GM18505 (cell line): ENCODE results near the gene LRRC72.
"Not testable (repeated sequence)": the region's sequence is repeated elsewhere in the genome, so short reads cannot be mapped to it uniquely, and the experiment has no call there.

Experiments used
- ATAC-seq: cut with Tn5 transposase; IDR thresholded peaks from one replicate; pipeline ENCODE4 v1.9.1; 2021; ENCODE audit not compliant: unreplicated experiment
- POLR2A ChIP-seq: IDR thresholded peaks from 4 replicates; pipeline ENCODE4 v1.6.1; 2011; ENCODE audit warnings: borderline replicate concordance; ENCODE audit not compliant: insufficient read depth, insufficient read length; ENCODE audit errors: extremely low read depth

Gene LRRC72

DNA sequence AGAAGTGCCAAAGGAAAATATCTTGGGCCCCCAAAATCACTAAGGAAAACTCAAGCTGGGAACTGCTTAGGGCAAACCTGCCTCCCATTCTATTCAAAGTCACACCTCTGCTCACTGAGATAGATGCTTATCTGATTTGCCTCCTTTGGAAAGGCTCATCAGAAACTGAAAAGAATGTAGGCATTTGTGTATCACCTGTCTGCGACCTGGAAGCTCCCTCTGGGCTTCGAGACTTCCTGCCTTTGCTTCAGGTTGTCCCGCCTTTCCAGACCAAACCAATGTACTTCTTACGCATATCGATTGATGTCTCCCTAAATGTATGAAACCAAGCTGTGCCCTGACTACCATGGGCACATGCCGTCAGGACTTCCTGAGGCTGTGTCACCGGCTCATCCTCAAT is 14.5 kb upstream of the LRRC72 start:
- TF ChIP-seq POLR2A, result no peak
- no peak for ATAC-seq

DNA sequence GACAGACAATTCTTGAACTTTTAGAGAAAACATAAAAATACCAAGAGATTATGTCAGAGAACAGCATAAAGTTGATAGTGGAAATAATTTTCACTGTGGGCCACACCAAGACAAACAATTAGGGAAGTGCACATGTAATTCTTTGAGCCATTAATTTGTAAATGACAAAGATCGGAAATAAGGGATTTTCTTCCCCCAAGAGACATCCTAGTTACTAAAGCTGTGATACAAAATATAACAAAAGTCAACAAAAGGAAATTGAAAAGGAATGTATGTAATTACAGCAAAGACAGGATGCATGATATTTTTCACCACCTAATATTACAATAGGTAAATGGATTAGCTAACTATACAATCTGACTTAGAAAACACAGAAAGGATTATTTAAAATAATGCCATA is 12.4 kb upstream of the LRRC72 start:
- TF ChIP-seq POLR2A, result no peak
- ATAC-seq, result no peak

DNA sequence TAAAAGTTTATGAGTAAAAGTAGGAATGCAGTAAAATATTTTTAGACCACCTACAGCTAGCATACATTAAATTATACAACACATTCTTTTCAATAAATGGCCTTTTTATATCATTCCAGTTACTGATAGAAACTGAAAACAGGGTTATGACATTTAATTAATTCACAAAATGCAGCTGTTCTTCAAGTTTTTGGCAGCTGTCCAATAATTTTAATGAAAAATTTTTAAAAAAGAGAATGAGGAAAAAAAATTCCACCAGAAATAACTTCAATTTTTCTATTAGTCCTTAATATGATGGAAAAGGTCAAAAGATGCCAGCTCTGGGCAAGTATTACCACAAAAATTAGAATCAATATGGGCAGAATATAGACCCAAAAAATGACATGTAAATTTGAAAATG is 11.9 kb upstream of the LRRC72 start:
- ATAC-seq, result no peak
- no peak for TF ChIP-seq POLR2A

DNA sequence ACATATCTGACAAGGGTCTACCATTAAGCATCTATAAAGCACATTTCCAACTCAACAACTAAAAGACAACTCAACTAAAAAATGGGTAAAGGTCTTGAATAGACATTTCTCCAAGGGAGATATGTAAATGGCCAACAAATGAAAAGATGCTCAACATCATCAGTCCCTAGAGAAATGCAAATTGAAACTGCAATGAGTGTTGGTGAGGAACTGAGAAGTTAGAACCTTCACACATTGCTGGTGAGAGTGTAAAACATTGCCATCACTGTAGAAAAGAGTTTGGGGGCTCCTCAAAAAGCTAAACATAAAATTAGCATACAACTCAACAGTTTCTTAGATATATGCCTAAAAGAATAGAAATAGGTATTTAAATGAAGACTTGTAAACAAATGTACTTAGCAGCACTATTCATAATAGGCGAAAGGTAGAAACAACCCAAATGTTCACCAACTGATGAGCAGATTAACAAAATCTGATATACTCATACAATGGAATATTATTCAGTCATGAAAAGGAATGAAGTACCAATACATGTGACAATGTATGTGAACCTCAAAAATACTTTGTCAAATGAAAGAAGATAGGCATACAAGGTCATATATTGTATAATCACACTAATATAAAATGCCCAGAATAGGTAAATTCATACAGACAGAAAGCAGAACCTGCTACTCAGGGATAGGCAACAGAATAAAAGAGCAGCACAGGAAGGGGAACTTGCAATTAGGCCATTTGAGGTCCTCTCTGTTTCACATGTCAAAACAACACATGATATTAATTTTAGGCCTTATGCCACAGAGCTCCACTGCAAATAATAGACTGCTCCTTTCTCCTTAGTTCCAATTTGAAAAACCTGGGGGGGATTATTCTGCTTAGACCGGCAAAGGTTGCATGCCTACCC is 10.6 kb upstream of the LRRC72 start:
- no peak for TF ChIP-seq POLR2A
- no peak for ATAC-seq

DNA sequence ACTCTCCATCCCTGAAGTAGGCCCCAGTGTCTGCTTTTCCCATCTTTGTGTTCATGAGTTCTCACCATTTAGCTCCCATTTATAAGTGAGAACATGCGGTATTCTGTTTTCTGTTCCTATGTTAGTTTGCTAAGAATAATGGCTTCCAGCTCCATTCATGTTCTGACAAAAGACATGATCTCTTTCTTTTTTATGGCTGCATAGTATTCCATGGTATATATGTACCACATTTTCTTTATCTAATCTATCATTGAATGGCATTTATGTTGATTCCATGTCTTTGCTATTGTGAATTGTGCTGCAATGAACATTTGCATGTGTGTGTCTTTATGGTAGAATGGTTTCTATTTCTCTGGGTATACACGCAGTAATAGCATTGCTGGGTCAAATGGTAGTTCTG is 6.6 kb upstream of the LRRC72 start:
- not testable (repeated sequence) for ATAC-seq

DNA sequence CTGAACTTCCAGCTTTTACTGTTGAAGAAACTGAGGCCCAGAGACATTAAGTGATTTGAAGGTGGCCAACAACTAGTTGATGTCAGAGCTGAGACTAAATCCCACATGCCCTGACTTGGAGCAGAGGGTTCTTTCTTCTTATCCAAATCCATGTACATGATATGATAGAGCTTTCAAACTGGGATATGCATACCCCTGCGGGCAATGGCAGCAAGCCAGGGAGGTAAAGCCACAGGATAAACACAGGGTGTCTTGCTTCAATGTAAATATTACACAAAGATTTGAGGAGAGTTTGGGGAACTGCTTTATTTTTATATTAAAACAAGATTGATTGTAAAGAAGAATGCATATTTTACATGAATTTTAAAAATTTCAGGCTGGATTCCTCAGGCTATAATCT is 2.3 kb upstream of the LRRC72 start:
- no peak for TF ChIP-seq POLR2A

DNA sequence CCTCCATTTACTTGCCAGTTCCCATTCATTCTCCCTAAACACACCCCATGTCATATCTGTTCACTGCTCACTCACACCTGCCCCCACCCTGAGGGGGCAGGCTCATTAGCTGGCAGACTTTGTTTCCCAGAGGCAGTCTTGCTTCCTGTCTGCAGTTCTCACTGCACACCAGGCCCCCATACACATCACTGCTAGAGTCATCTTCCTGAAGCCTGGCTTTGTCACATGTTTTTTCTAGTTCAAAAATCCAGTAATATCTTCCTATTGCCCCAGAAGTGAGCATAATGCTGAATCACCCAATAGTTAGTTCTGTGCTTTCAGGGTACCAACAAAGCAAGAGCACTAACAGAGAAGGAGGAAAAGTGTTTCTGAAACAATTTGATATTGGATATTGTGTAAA is 1.9 kb downstream of the LRRC72 start:
- ATAC-seq, result no peak
- no peak for TF ChIP-seq POLR2A

More for the DNA sequence above, 2.3 kb upstream of the LRRC72 start:
- no peak for ATAC-seq

DNA sequence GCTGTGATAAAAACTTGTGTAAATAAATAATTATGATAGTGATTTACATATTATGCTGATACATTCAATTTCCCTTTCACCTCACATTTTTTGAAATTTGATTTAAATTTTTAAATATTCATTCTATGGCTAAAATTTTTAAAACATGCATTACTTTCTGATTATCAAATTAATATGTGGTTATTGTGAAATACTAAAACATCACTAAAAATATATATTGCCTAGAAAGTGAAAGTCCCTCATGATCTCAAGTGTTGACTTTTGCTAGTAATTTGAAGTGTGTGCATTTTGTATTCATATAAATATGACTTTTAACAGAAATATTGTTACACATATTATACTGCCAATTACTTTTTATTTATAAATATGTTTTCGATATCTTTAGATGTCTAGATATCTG is 3.1 kb downstream of the LRRC72 start:
- no peak for ATAC-seq

DNA sequence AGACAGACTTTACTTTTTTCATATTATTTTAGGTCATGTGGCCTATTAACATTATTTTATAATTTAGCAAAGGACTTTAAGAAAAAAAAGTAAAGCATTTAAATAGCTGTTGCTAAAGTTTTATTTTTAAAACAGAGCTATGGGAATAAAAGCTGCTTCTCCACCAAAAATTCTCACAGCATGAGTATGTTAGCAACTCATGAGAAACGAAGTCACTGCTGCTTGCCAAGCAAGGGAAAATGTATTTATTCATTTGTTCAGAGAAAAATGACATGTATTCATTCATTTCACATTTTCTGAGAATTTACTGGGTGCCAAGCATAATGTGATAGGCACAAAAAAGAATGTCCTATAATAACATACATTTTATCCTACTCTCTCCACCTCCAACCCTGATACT is 5.1 kb downstream of the LRRC72 start:
- ATAC-seq, result no peak
- no peak for TF ChIP-seq POLR2A

More for the DNA sequence above, 3.1 kb downstream of the LRRC72 start:
- no peak for TF ChIP-seq POLR2A

DNA sequence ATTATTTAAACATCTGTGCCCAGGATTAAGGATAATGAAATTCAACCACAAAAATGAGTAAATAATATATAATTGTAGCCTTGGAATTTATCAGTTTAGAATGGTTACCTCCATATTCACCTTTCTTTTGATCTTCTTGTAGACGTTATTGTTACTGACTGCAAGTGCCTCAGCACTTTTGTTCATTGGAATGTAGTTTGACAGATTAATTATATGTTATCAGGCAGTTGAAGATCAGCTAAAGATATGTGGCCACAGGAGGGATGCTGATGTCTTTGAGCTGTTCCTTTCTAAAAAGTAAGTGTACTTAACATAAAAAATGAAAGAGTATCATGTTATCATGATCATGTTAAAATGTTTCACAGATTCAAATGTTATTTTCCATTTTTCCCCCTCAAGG is 5.6 kb downstream of the LRRC72 start:
- no peak for TF ChIP-seq POLR2A
- no peak for ATAC-seq

DNA sequence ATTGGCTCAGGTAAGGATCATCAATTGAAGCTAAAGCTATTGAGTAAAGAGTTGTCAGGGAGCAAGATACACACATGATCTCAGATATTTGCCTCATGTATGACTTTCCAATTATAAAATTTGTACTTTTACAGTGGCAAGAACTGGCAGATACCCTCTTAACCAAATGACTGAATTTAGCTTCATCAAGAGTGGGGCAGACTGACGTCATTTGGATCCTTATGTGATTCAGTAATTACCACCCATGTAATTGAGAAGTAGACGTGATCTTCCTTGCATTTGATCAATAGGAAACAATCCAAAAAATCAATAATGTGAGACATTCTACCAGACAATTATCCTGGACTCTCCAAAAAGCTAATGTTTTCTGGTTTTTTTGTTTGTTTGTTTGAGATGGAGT is 8.9 kb downstream of the LRRC72 start:
- no peak for TF ChIP-seq POLR2A
- no peak for ATAC-seq

DNA sequence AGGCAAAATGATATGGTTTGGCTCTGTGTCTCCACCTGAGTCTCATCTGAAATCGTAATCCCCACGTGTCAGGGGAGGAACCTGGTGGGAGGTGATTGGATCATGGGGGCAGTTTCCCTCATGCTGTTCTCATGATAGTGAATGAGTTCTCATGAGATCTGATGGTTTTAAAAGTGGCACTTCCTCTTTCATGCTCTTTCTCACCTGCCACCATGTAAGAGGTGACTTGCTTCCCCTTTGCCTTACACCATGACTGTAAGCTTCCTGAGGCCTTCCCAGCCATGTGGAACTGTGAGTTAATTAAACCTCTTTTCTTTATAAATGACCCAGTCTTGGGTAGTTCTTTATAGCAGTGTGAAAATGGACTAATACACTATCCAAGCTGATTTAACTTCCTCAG is 13.9 kb downstream of the LRRC72 start:
- not testable (repeated sequence) for ATAC-seq

DNA sequence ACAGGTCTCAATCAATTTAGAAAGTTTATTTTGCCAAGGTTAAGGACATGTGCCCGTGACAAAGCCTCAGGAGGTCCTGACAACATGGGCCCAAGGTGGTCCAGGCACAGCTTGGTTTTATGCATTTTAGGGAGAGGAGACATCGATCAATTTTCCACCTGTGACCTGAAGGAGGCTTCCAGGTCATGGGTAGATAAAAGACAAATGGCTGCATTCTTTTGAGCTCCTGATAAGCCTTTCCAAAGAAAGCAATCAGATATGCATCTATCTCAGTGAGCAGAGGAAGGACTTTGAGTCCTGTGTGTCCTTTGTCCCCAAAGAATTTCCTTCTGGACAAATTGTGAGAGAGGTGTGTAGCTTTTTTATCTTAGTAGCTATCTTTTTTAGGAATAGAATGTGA is 15.8 kb downstream of the LRRC72 start:
- TF ChIP-seq POLR2A, result no peak
- ATAC-seq, result no peak

DNA sequence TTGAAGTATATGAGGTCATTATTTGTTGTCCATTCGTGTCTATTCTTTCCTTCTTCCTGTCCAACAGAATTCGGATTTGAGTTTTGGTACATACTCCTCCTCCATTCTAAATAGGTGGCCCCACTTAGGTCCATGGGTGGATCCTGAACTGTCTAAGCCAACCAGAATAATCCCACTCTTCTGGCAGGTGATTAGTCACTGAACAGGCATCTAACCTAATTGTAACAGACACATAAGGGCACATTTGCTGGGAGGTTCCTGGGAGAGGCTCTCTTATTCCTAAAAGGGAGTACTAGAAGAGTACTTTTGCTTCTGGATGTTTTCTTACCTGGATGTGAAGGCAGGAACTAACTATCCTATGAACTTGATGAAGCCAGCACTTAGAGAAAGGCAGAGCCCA is 16.8 kb downstream of the LRRC72 start:
- no peak for TF ChIP-seq POLR2A
- ATAC-seq, result no peak

DNA sequence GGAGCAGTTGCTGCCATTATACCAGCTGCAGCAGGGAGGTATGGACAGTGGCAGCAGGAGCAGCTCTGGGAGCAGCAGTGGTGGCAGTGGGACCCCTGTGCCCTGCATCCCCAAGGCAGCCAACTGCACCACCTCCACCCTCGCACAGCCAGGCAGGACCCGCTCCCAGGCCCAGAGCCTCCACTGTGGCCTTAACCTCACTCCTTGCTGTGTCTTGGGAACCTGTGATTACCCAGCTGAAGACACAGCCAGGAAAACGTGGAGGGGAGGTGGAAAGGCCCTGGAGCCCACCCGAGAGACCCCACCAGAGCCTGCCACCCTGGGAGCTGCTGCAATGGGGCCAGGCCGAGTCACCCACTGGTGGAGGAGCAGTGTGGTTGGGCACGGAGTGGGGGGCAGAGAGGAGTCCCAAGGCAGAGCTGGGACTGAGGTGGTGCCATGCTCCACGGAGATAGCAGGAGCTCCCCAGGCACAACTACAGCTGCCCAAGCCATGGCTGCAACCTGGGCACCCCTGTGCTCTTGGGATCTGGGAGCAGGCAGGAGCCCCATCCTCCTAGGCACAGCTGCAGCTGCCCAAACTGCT is 20.4 kb downstream of the LRRC72 start:
- no peak for ATAC-seq
- TF ChIP-seq POLR2A, result no peak

DNA sequence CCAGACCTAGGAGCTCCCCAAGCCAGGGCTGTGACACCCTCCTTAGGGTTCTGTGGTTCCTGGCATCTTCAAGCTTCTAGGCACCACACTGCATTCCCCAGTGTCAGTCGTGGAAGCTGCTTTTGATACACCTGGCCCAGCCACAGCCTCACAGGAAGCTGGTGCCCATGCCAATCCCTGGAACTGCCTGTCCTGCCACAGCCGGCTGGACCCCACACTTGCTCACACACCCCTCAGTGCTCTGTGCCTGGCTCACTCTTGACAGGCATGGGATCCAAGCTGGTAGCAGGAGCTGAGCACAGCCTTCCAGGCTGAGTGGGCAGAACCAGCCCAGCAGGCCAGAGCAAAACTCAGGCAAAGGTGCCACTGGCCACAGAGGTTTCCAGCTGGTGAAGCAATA is 21.8 kb downstream of the LRRC72 start:
- no peak for ATAC-seq
- TF ChIP-seq POLR2A, result no peak
